HL-60 (cell line): ENCODE results near the gene PIGQ.

Source experiments
- DNase-seq, 2 experiments: peaks; one replicate each; pipeline ENCODE4 v3.0.0-alpha.2; 2010 to 2020; ENCODE audit warnings: low read depth in 1 of 2, low spot score in 1 of 2
- H3K27ac ChIP-seq: fragments of 250-450 bp; sonication (Bioruptor Pico); replicated peaks from 2 replicates; pipeline ENCODE4 v1.5.1; 2020; ENCODE audit warnings: mild to moderate bottlenecking, moderate library complexity
- H3K27me3 ChIP-seq: fragments of 250-450 bp; sonication (Bioruptor Pico); 2 replicates; pipeline ENCODE4 v1.5.1; 2021; ENCODE audit warnings: mild to moderate bottlenecking, moderate library complexity; ENCODE audit not compliant: insufficient read depth, poor library complexity, severe bottlenecking
- H3K4me3 ChIP-seq: replicated peaks from 2 replicates; pipeline ENCODE4 v1.5.1; 2011; ENCODE audit warnings: mild to moderate bottlenecking, control low read depth, low read length; ENCODE audit not compliant: insufficient read depth
- GABPA ChIP-seq: IDR thresholded peaks from 2 replicates; pipeline ENCODE4 v1.6.1; 2012; ENCODE audit warnings: low read depth
- POLR2AphosphoS5 ChIP-seq: IDR thresholded peaks from 2 replicates; pipeline ENCODE4 v1.6.1; 2012; ENCODE audit warnings: low read depth
- SPI1 ChIP-seq: IDR thresholded peaks from 2 replicates; pipeline ENCODE4 v1.6.1; 2012; ENCODE audit warnings: low read depth, mild to moderate bottlenecking, borderline replicate concordance
- TF ChIP-seq, protein P1 (sequence below): IDR thresholded peaks from one replicate; pipeline ENCODE4 v1.5.1; 2011; ENCODE audit warnings: low read length, control low read depth, inconsistent platforms; ENCODE audit not compliant: insufficient read depth
- TF ChIP-seq, protein P2 (sequence below): IDR thresholded peaks from 2 replicates; pipeline ENCODE4 v1.6.1; 2012; ENCODE audit warnings: low read depth; ENCODE audit not compliant: insufficient replicate concordance

PIGQ gene

DNA sequence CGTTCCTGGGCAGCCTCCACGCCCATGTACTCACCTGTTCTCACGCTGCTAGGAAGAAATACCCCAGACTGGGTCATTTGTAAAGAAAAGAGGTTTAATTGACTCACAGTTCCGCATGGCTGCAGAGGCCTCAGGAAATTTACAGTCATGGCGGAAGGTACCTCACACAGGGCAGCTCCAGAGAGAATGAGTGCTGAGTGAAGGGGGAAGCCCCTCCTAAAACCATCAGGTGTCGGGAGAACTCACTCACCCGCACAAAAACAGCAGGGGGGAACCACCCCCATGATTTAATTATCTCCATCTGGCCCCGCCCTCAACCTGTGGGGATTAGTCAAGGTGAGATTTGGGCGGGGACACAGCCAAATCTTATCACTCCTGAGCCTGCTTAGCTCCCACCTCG lies 38.3 kb downstream of the PIGQ start:
- Histone ChIP-seq H3K27ac (no peak overlapping the region), H3K27me3 (no peaks in the 10 kb centered on the region), H3K4me3 (no peak overlapping the region)
- DNase-seq, result no peak
- TF ChIP-seq GABPA (no peak), POLR2AphosphoS5 (no peak), SPI1 (no peak)
- TF ChIP-seq, protein P1, sequence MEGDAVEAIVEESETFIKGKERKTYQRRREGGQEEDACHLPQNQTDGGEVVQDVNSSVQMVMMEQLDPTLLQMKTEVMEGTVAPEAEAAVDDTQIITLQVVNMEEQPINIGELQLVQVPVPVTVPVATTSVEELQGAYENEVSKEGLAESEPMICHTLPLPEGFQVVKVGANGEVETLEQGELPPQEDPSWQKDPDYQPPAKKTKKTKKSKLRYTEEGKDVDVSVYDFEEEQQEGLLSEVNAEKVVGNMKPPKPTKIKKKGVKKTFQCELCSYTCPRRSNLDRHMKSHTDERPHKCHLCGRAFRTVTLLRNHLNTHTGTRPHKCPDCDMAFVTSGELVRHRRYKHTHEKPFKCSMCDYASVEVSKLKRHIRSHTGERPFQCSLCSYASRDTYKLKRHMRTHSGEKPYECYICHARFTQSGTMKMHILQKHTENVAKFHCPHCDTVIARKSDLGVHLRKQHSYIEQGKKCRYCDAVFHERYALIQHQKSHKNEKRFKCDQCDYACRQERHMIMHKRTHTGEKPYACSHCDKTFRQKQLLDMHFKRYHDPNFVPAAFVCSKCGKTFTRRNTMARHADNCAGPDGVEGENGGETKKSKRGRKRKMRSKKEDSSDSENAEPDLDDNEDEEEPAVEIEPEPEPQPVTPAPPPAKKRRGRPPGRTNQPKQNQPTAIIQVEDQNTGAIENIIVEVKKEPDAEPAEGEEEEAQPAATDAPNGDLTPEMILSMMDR, result no peak
- TF ChIP-seq, protein P2, sequence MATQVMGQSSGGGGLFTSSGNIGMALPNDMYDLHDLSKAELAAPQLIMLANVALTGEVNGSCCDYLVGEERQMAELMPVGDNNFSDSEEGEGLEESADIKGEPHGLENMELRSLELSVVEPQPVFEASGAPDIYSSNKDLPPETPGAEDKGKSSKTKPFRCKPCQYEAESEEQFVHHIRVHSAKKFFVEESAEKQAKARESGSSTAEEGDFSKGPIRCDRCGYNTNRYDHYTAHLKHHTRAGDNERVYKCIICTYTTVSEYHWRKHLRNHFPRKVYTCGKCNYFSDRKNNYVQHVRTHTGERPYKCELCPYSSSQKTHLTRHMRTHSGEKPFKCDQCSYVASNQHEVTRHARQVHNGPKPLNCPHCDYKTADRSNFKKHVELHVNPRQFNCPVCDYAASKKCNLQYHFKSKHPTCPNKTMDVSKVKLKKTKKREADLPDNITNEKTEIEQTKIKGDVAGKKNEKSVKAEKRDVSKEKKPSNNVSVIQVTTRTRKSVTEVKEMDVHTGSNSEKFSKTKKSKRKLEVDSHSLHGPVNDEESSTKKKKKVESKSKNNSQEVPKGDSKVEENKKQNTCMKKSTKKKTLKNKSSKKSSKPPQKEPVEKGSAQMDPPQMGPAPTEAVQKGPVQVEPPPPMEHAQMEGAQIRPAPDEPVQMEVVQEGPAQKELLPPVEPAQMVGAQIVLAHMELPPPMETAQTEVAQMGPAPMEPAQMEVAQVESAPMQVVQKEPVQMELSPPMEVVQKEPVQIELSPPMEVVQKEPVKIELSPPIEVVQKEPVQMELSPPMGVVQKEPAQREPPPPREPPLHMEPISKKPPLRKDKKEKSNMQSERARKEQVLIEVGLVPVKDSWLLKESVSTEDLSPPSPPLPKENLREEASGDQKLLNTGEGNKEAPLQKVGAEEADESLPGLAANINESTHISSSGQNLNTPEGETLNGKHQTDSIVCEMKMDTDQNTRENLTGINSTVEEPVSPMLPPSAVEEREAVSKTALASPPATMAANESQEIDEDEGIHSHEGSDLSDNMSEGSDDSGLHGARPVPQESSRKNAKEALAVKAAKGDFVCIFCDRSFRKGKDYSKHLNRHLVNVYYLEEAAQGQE, result no peak

DNA sequence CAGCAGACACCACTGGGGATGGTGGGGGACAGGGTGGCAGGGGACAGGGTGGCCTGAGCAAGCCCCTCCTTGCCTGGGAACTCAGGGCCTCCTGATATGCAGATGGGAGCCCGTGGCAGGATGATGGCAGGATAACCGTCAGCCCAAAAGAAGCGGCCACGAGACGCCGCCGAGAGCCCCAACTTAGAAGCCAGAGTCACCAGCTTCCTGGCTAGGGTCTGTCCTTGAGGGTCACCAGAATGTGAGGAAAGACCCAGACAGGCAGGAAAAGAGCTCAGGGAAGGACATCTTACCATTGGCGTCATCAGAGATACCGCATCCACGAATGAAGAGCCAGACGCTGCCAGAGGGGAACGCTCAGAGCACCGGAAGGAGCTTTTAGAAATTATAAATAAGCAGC lies 39.5 kb downstream of the PIGQ start:
- no peaks in the 10 kb centered on the region for H3K27me3 ChIP-seq
- H3K4me3 ChIP-seq, result no peak overlapping the region
- H3K27ac ChIP-seq, result no peak overlapping the region
- no peak for DNase-seq
- no peak for TF ChIP-seq POLR2AphosphoS5
- TF ChIP-seq, protein P2, result no peak
- TF ChIP-seq, protein P1, result no peak

DNA sequence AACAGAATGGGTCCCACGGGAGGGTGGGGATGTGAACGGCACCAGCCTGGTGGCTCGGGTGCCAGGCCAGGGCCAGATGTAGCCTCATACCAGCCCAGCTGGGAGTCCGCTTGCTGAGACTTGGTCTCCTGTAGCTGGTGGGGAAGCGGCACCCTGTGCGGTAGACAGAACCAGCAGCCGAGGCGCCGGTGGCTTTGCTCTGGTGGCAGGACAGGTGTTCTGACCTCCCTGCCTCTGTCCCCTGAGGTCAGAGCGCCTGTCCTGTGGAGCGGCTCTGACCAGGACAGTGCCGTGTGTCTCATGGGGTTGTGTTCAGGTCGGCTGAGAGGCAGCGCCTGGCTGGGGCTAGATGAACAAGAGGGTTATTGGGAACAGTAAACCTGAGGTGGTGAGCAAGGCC lies 40.2 kb downstream of the PIGQ start:
- Histone ChIP-seq H3K27me3 (no peaks in the 10 kb centered on the region), H3K27ac (no peak overlapping the region), H3K4me3 (no peak overlapping the region)
- DNase-seq, result no peak
- TF ChIP-seq, protein P1, result no peak

DNA sequence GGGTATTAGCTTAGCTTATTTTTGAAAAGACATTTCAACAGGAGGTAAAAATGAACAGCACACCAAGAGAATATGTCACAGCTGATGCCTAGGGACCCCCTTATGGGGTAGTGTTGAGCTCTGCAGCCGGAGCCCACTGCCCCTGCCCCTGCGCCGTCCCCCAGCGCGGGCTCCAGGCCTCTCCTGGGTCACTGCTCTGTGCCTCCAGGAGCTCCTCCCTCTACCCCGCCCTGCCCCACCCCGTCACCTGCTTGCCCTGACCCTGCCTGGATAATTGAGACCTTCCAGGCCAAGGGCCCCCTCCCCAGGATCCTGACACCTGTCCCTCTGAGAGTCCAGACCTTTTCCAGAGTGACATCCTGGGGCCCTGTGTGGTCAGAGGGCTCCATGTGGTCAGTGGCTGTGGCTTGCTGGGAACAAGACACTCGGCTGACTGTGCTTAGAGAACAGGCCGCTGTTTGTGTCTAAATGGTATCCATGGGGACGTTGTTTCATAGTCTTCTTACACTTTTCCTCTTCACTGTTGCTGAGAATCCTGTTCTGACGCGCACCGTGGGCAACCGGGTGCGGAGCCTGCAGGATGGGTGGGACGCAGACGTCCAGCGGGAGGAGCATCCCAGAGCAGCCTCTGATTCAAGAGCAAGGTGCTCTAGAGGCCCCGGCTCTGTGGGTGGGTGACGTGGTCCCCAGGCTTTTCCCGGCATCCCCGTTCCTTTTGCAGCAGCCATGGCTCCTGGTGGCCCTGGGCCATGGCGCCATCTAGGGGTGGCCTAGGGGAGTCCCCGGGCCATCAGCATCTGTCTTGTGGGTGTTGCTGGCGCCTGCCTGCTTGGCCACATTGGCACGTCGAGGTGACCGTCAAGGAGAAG lies 41.0 kb downstream of the PIGQ start:
- no peaks in the 10 kb centered on the region for H3K27me3 ChIP-seq
- no peak overlapping the region for H3K4me3 ChIP-seq
- no peak overlapping the region for H3K27ac ChIP-seq
- no peak for DNase-seq
- TF ChIP-seq, protein P1, result peak; percentile 48
- no peak for TF ChIP-seq SPI1
